HCT116 (cell line): ENCODE data around the gene COL4A3.

ENCODE experiments used
- CTCF ChIP-seq, 3 experiments: fragments of 200-600 bp in 1 of 3; sonication (generic) in 1 of 3; IDR thresholded peaks in 2 of 3; conservative IDR thresholded peaks in 1 of 3; 2 replicates each; pipeline ENCODE4 v1.5.1; 2012 to 2017; ENCODE audit warnings: low read depth in 2 of 3, low read length in 2 of 3, antibody characterized with exemption in 1 of 3, borderline replicate concordance in 1 of 3, control low read depth in 1 of 3, mild to moderate bottlenecking in 1 of 3, mixed read lengths in 1 of 3, mixed run types in 1 of 3, moderate library complexity in 1 of 3; ENCODE audit not compliant: insufficient read depth in 1 of 3
- POLR2A ChIP-seq: IDR thresholded peaks from 2 replicates; pipeline ENCODE4 v1.7.0; 2011; ENCODE audit warnings: borderline replicate concordance; ENCODE audit not compliant: insufficient read depth, insufficient read length; ENCODE audit errors: extremely low read depth
- TCF7L2 ChIP-seq: IDR thresholded peaks from 2 replicates; pipeline ENCODE4 v1.7.0; 2011; ENCODE audit warnings: borderline replicate concordance, inconsistent platforms; ENCODE audit not compliant: insufficient read depth, insufficient read length; ENCODE audit errors: extremely low read depth

- TF ChIP-seq CTCF (IDR thresholded peaks at IDR 0.05 in 2 of 3, conservative IDR thresholded peaks at IDR 0.05 in 1 of 3; ENCODE audit: borderline replicate concordance in 1 of 3, insufficient read depth in 1 of 3, low read depth in 2 of 3, low read length in 2 of 3) (no peak), POLR2A (no peak), TCF7L2 (no peak)
Observed at GRCh38 chr2:227256605-227257004, 92.2 kb downstream of the COL4A3 start.
